Mucosa of descending colon (tissue), 3 donors: ENCODE data around the gene CDH16. TPM values are rescaled to one million over a fixed set of nuclear protein-coding genes. Genes with fewer than 3 reads are reported as not detected.

Experiments
- ATAC-seq: fragments of 200-7000 bp; cut with Tn5 transposase; one replicate; pipeline ENCODE4 v1.9.1; 2020; ENCODE audit warnings: mild to moderate bottlenecking, moderate library complexity
- DNase-seq, 3 donors: peaks; one replicate each; pipeline ENCODE4 v3.0.0-alpha.2; 2020
- H3K36me3 ChIP-seq: fragments of 200-600 bp; one replicate; pipeline ENCODE4 v1.8.0; 2021; ENCODE audit warnings: low read depth, mild to moderate bottlenecking
- H3K4me1 ChIP-seq: fragments of 200-600 bp; one replicate; pipeline ENCODE4 v1.8.0; 2021; ENCODE audit warnings: low read depth, mild to moderate bottlenecking
- H3K4me3 ChIP-seq: fragments of 200-600 bp; one replicate; pipeline ENCODE4 v1.8.0; 2021; ENCODE audit warnings: mild to moderate bottlenecking
- H3K9me3 ChIP-seq: fragments of 200-600 bp; one replicate; pipeline ENCODE4 v1.8.0; 2021; ENCODE audit warnings: mild to moderate bottlenecking
- CTCF ChIP-seq: fragments of 200-600 bp; IDR thresholded peaks from one replicate; pipeline ENCODE4 v1.8.0; 2022; ENCODE audit warnings: antibody characterized with exemption, mild to moderate bottlenecking
- intact Hi-C, 2 donors: fragments of 100-400 bp; cut with DNase I in 1 of 2; cut with micrococcal nuclease in 1 of 2; formaldehyde crosslinking; loops; one replicate each; pipeline versions ENCODE4 v1.11.0 to v1.11.1; 2022; cut with DNase I, micrococcal nuclease
- total RNA-seq, 3 donors: library from RNA; stranded (reverse); fragmentation: NEBNext Ultra II Directional in 2 of 3; extraction: Animal tissue kit (Norgen Biotek cat#: 25700) in 2 of 3; gene quantifications; one replicate each; pipeline versions ENCODE4 v1.2.1 to v1.2.4, GENCODE V29; 2021 to 2023
- donor health status: DM: no; HTN: no; CAD: no; lungs with moderate emphysema.
- donor health status: DM: no; HTN: no; CAD: no.
- donor health status: DM: no; HTN: yes; CAD: no.

CDH16 gene
- total RNA-seq, 3 donors from 2014 or later, result 0.13 to 0.78 (median 0.72) TPM

- Histone ChIP-seq H3K36me3 (no peaks in the 10 kb centered on the region), H3K4me3 (no peak overlapping the region), H3K9me3 (no peaks in the 10 kb centered on the region), H3K4me1 (peaks cover 21% of the 10 kb centered on the region)
- DNase-seq, result peak in 1 of 3 donors; percentile 53
- ATAC-seq, result peak; percentile 10
- intact Hi-C loops, result loop anchor here in 1 of 2 donors (5.0 kb wide), 1 partner anchor 37 kb away; no protein-coding TSS in a partner anchor
- TF ChIP-seq CTCF, result no peak
Observed at GRCh38 chr16:66928702-66929388, 10.2 kb upstream of the CDH16 start.

- no peak overlapping the region for H3K4me3 ChIP-seq
- DNase-seq (no peak), ATAC-seq (no peak)
- H3K9me3 ChIP-seq, result no peaks in the 10 kb centered on the region
- intact Hi-C loops, result loop anchor here in 1 of 2 donors (5.0 kb wide), 1 partner anchor 36 kb away; no protein-coding TSS in a partner anchor
- no peak for TF ChIP-seq CTCF
- H3K4me1 ChIP-seq, result peaks cover 15% of the 10 kb centered on the region
- H3K36me3 ChIP-seq, result no peaks in the 10 kb centered on the region
Observed at GRCh38 chr16:66927918-66928649, 9.4 kb upstream of the CDH16 start.

- Histone ChIP-seq H3K9me3 (no peaks in the 10 kb centered on the region), H3K4me3 (no peak overlapping the region), H3K36me3 (no peaks in the 10 kb centered on the region), H3K4me1 (peaks cover 8% of the 10 kb centered on the region)
- intact Hi-C loops, result loop anchor here in 1 of 2 donors (5.0 kb wide), 1 partner anchor 35 kb away; no protein-coding TSS in a partner anchor
- DNase-seq (no peak), ATAC-seq (no peak)
- no peak for TF ChIP-seq CTCF
Observed at GRCh38 chr16:66926961-66927436, 8.3 kb upstream of the CDH16 start.

GRCh38 chr16:66926171-66926947, 7.7 kb upstream of the CDH16 start:
- TF ChIP-seq CTCF, result no peak
- Histone ChIP-seq H3K9me3 (no peaks in the 10 kb centered on the region), H3K4me3 (no peak overlapping the region), H3K4me1 (peaks cover 8% of the 10 kb centered on the region), H3K36me3 (no peaks in the 10 kb centered on the region)
- intact Hi-C loops, result loop anchor here in 1 of 2 donors (5.0 kb wide), 1 partner anchor 34 kb away; no protein-coding TSS in a partner anchor
- DNase-seq (no peak), ATAC-seq (no peak)

- Histone ChIP-seq H3K36me3 (no peaks in the 10 kb centered on the region), H3K9me3 (no peaks in the 10 kb centered on the region), H3K4me1 (peaks cover 8% of the 10 kb centered on the region), H3K4me3 (no peak within 1 kb of the TSS)
- peak in 1 of 3 donors; percentile 53 for DNase-seq
- intact Hi-C loops, result loop anchor here in 1 of 2 donors (5.0 kb wide), 1 partner anchor 33 kb away; no protein-coding TSS in a partner anchor
- peak; percentile 22 for ATAC-seq
- TF ChIP-seq CTCF, result no peak
Observed at GRCh38 chr16:66925322-66925840, 6.7 kb upstream of the CDH16 start, which contains the start of gene RRAD. Gene RRAD (minus strand): TSS chr16:66925535. CDS start chr16:66925179, 356 bp downstream.
